Motor neuron (in vitro differentiated cells): Measurements from ENCODE around the gene STIM1. TPM values are rescaled to one million over a fixed set of nuclear protein-coding genes. Genes with fewer than 3 reads are reported as not detected.

ENCODE experiments used
- ATAC-seq, 8 experiments: fragments of 200-7000 bp; cut with Tn5 transposase; replicated peaks in 6 of 8; 2 replicates each; pipeline ENCODE4 v1.8.0; 2021; ENCODE audit warnings: mild to moderate bottlenecking in 8 of 8, moderate library complexity in 8 of 8
- H3K27ac ChIP-seq, 2 donors: fragments of 250-450 bp; sonication (Bioruptor Pico); 2 replicates each; pipeline ENCODE4 v1.9.0; 2021; ENCODE audit warnings: antibody characterized with exemption in 2 of 2, mild to moderate bottlenecking in 2 of 2, moderate library complexity in 1 of 2
- H3K4me1 ChIP-seq, 2 donors: fragments of 250-450 bp; sonication (Bioruptor Pico); replicated peaks in 1 of 2; 2 replicates each; pipeline ENCODE4 v1.6.1; 2021; ENCODE audit warnings: antibody characterized with exemption in 2 of 2, mild to moderate bottlenecking in 2 of 2, moderate library complexity in 1 of 2
- H3K4me3 ChIP-seq, 5 donors: fragments of 250-450 bp; sonication (Bioruptor Pico); 2 replicates each; pipeline ENCODE4 v1.9.0; 2021; ENCODE audit warnings: antibody characterized with exemption in 5 of 5, mild to moderate bottlenecking in 5 of 5, moderate library complexity in 4 of 5
- WGBS, 10 experiments: fragments of 450-650 bp; shearing (Covaris generic); methylation state at CpG; one replicate each; pipeline ENCODE4 v1.0.0; 2022; 5-methylcytosine and 5-hydroxymethylcytosine counted together
- in situ Hi-C, 9 experiments: fragments of 400-800 bp; cut with MboI; loops; one replicate each; pipeline ENCODE4 v1.15.0; 2021; ENCODE audit warnings: low sequenced_read_pairs in 9 of 9, low pct_unique_long_range_greater_than_20kb in 2 of 9; ENCODE audit not compliant: unreplicated experiment in 9 of 9
- total RNA-seq, 8 experiments: library from RNA; unstranded; fragments of 300-600 nt; gene quantifications; 2 replicates each; pipeline versions ENCODE4 v1.2.3 to v1.2.4, GENCODE V29; 2022

Gene STIM1
- total RNA-seq, 8 experiments from 2014 or later = 6.2 to 47.3 (median 10.2) TPM

GRCh38 chr11:3920148-3920852 is 64.8 kb downstream of the STIM1 start:
- 0 to 100% (median 78%) methylated on average over 1 to 2 of the region's 2 CpGs; no CpG with 5 or more reads in 1 of the 10 experiments for WGBS, 10 experiments
- peak in 2 of 8 experiments; percentile 84 to 85 for ATAC-seq
- in situ Hi-C loops = no loop called here
- Histone ChIP-seq H3K4me1 (no peaks in the 10 kb centered on the region), H3K27ac (no peak overlapping the region), H3K4me3 (no peak overlapping the region)

DNA sequence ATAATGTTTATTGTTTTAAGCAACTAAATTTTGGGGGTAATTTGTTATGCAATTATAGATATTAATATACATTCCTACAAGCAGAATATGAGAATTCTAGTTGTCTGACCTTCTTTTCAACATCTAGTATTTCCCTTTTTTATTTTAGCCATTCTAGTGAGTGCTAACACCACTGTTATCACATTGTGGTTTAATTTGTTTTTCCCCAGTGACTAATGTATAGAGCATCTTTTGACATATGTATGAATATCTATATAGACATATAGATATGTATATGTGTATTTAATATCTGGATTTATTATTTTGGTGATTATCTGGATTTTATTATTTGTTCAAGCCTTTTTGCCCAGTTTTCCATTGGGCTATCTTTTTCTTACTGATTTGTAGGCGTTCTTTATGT is 66.6 kb downstream of the STIM1 start:
- no peaks in the 10 kb centered on the region for H3K4me1 ChIP-seq
- 78 to 100% (median 100%) methylated on average over 1 of the region's 1 CpG; no CpG with 5 or more reads in 1 of the 10 experiments for WGBS, 10 experiments
- in situ Hi-C loops = no loop called here
- ATAC-seq = no peak
- H3K27ac ChIP-seq = no peak overlapping the region
- H3K4me3 ChIP-seq = no peak overlapping the region

DNA sequence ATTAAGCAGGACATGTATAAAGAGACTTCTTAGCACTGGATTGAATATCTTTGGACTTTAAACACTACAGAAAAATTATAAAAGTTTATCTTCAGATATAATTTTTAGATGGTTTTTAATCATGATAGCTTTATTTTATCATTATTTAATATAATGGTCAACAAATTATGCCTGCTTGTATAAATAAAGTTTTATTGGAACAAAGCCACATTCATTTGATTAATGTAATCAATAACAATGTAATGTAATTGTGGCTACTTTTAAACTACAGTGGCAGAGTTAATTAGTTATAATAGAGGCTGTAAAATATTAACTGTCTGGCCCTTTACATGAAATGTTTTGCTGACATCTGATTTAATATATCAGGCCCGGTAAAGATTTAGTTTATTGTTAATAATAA is 70.0 kb downstream of the STIM1 start:
- no peak for ATAC-seq
- no peaks in the 10 kb centered on the region for H3K4me1 ChIP-seq
- in situ Hi-C loops = no loop called here
- no peak overlapping the region for H3K27ac ChIP-seq
- no peak overlapping the region for H3K4me3 ChIP-seq
- 36 to 100% (median 90%) methylated on average over 1 of the region's 1 CpG; no CpG with 5 or more reads in 1 of the 10 experiments for whole genome bisulfite sequencing, 10 experiments

DNA sequence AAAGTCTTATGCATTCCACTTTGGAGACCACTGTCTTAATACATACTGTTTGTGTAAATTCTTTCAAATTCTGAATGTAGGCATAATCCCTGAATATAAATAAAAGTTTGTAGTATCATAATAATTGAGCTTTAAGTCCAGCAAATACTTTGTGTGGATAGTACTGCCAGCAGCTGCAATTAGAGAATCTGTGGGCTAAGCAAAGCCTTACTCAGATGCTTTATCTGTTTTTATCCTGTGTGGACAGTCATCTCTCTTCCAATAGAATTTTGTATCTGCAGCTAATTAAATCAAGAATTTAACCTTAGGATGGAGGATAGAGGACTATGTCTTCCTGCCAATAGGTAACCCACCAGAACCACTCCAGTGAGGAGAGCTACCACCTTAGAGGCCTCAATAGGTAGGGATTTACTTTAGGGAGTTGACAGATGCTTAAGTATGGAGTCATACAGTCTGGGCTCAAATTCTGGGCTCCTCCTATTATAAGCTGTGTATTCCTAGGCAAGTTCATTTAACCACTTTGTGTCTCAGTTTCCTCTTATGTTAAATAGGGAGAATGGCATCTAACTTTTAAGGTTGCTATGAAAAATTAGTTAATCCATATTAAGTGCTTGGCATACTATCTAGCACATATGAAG is 71.1 kb downstream of the STIM1 start:
- ATAC-seq = peak in 1 of 8 experiments; percentile 34
- Histone ChIP-seq H3K27ac (no peak overlapping the region), H3K4me1 (no peaks in the 10 kb centered on the region), H3K4me3 (no peak overlapping the region)
- in situ Hi-C loops = no loop called here

DNA sequence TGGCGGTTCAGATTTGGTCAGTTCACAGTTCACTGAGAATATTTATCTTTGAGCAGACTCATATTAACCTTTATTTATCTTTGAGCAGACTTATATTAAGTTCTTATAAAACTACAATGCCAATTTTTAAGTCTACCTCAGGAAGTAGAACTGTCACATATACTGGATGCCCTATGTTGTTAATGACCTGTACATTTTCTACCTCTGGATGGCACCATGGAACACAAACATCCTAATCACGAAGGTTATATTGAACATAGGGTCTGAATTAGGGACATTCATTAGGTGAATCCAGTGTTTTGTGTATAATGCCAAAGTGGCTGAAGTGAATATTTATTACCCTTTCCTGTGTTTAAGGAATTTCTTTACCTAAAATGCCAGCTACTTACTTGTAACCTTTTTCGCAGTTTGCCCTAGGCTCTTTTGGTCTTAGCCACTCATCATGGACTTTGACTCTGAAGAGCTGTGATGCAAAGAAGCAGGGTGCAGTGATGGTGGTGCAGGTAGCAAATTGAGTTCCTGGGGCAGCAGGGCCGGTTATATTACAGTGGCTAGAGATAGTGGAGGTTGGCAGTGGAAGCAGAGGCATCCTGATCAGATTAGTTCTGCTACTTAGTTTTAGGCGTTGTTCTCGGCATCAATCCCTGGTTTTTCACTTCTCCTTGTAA is 71.8 kb downstream of the STIM1 start:
- ATAC-seq = no peak
- 62 to 100% (median 92%) methylated on average over 2 to 6 of the region's 6 CpGs; no CpG with 5 or more reads in 1 of the 10 experiments for WGBS, 10 experiments
- in situ Hi-C loops = no loop called here
- Histone ChIP-seq H3K27ac (no peak overlapping the region), H3K4me1 (no peaks in the 10 kb centered on the region), H3K4me3 (no peak overlapping the region)

DNA sequence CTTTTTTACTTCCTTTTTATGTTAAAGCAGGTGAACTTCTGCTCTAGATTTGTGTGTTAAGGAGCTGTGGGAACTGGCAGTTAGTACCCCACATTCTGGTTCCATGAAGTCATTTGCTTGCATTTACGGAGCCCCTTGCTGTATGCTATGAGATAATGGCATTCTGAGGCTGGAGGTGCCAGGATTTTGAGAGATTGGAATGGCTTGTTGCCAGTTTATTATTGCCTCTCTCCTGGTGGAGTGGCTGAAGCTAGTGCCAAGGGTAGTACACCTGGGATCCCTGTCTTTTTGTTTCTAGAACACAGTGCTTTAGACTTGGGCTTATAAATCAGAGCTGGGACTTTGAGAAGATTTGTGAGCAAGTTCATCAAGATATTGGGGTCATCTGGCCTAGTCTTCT is 73.8 kb downstream of the STIM1 start:
- in situ Hi-C loops = no loop called here
- Histone ChIP-seq H3K27ac (no peak overlapping the region), H3K4me1 (no peaks in the 10 kb centered on the region), H3K4me3 (no peak overlapping the region)
- 89 to 100% methylated on average over 1 of the region's 1 CpG; no CpG with 5 or more reads in 8 of the 10 experiments for WGBS, 10 experiments
- no peak for ATAC-seq

DNA sequence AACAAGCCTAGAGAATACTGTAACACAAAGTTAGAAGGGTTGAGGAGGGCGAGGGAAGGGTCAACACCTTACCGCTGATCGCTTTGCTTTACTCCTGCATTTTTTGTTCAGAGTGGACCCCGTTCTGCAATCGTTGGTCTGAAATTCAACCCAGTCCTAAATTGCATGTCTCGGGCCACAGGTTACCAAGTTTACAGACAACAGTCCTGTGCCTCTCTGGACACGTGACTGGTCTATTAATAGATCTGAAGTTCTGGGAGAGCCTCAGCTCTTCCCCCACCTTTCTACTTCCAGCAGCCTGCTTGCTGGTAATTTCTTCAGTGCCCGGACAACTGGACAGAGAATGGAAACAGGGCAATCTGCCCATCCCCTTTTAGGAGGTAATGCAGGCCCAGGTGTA is 74.2 kb downstream of the STIM1 start:
- H3K4me1 ChIP-seq = no peaks in the 10 kb centered on the region
- no peak for ATAC-seq
- 60 to 100% (median 90%) methylated on average over 1 to 8 of the region's 8 CpGs for WGBS, 10 experiments
- in situ Hi-C loops = no loop called here
- H3K4me3 ChIP-seq = no peak overlapping the region
- no peak overlapping the region for H3K27ac ChIP-seq

GRCh38 chr11:3932698-3933097 is 77.2 kb downstream of the STIM1 start:
- H3K4me3 ChIP-seq = no peak overlapping the region
- H3K4me1 ChIP-seq = peaks cover 2% of the 10 kb centered on the region in 2 donors
- no peak overlapping the region for H3K27ac ChIP-seq
- 80 to 100% (median 100%) methylated on average over 1 to 2 of the region's 2 CpGs; no CpG with 5 or more reads in 5 of the 10 experiments for WGBS, 10 experiments
- in situ Hi-C loops = no loop called here
- ATAC-seq = no peak

GRCh38 chr11:3933165-3933628 is 77.7 kb downstream of the STIM1 start:
- no peak overlapping the region for H3K4me3 ChIP-seq
- H3K4me1 ChIP-seq = peaks cover 2% of the 10 kb centered on the region in 2 donors
- in situ Hi-C loops = no loop called here
- ATAC-seq = no peak
- WGBS, 10 experiments = 40 to 88% (median 83%) methylated on average over 1 of the region's 1 CpG; no CpG with 5 or more reads in 7 of the 10 experiments
- H3K27ac ChIP-seq = no peak overlapping the region

DNA sequence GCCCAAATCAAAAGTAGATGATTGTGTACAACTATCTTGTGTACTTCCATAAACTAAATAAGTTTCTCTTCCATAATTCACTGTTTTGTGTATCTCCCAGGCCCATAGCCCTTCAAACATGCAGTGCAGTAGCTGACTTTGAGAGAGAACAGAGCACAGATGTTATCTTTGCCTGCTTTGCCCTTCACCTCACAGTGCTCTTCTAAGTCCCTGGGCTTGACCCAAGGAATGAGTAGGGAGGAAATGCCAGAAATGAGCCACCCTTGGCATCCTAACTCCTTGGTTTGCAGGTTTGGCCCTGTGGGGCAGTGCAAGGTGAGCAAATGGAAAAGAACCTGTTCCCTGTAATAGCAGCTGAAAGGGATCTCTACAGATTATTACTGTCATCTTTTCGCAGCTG is 79.2 kb downstream of the STIM1 start:
- no peak overlapping the region for H3K27ac ChIP-seq

GRCh38 chr11:3936517-3936916 is 81.1 kb downstream of the STIM1 start:
- WGBS, 10 experiments = 60 to 100% (median 100%) methylated on average over 1 of the region's 1 CpG; no CpG with 5 or more reads in 4 of the 10 experiments
- H3K4me3 ChIP-seq = no peak overlapping the region
- peaks cover 2% of the 10 kb centered on the region in 2 donors for H3K4me1 ChIP-seq
- H3K27ac ChIP-seq = no peak overlapping the region
- in situ Hi-C loops = no loop called here
- ATAC-seq = no peak

More for the DNA sequence above, 79.2 kb downstream of the STIM1 start:
- Histone ChIP-seq H3K4me1 (peaks cover 2% of the 10 kb centered on the region in 2 donors), H3K4me3 (no peak overlapping the region)
- in situ Hi-C loops = no loop called here
- peak in 1 of 8 experiments; percentile 5 for ATAC-seq
- WGBS, 10 experiments = 71 to 100% (median 90%) methylated on average over 1 of the region's 1 CpG; no CpG with 5 or more reads in 4 of the 10 experiments

DNA sequence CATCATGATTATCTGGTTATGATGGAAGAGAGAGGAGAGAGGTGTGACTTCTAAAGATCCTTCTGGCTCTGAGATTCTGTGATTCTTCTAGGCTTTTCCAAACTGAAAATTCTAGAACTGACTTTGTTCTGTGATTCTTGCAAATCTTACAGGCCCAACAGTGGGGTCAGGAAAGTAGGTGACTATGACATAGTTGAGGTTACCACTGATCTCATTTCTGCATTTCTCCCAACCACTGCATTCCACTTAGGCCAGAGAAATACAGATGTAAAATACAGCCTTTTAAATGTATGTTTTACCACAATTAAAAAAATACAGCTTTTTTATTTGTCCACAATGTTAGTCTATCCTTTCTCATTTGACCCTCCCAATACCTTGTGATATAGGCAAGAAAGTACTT is 83.7 kb downstream of the STIM1 start:
- in situ Hi-C loops = no loop called here
- peaks cover 2% of the 10 kb centered on the region in 2 donors for H3K4me1 ChIP-seq
- H3K27ac ChIP-seq = no peak overlapping the region
- no peak overlapping the region for H3K4me3 ChIP-seq
- ATAC-seq = peak in 1 of 8 experiments; percentile 39

GRCh38 chr11:3939651-3940190 is 84.3 kb downstream of the STIM1 start:
- Histone ChIP-seq H3K4me1 (peaks cover 1 to 2% of the 10 kb centered on the region in 2 donors), H3K27ac (no peak overlapping the region), H3K4me3 (no peak overlapping the region)
- peak in 2 of 8 experiments; percentile 73 to 82 for ATAC-seq
- in situ Hi-C loops = no loop called here
- 8 to 100% (median 67%) methylated on average over 1 to 2 of the region's 2 CpGs; no CpG with 5 or more reads in 1 of the 10 experiments for WGBS, 10 experiments
